ENCODE measurements around the gene SARM1.

The SARM1 gene

GRCh38 chr17:28326114-28326513 lies 45.4 kb upstream of the SARM1 start:
- no peak overlapping the region for H2BK5ac ChIP-seq (ENCODE audit: low read depth, low read length, poor library complexity, severe bottlenecking)

GRCh38 chr17:28327031-28327607 lies 44.4 kb upstream of the SARM1 start:
- Histone ChIP-seq H4K91ac (ENCODE audit: low read length) (no peak overlapping the region), H3K27me3 (ENCODE audit: control insufficient read depth in 1 of 2, insufficient read depth in 1 of 2, low read length in 2 of 2) (no peaks in the 10 kb centered on the region), H3K9me3 (ENCODE audit: control insufficient read depth, low read length) (no peaks in the 10 kb centered on the region), H3K4me1 (ENCODE audit: control insufficient read depth, insufficient read depth, low read depth, low read length) (peaks cover 7% of the 10 kb centered on the region), H3K4ac (ENCODE audit: low read depth in 1 of 2, low read length in 2 of 2) (no peak overlapping the region), H2BK5ac (ENCODE audit: low read depth, low read length, poor library complexity, severe bottlenecking) (no peak overlapping the region), H3K18ac (ENCODE audit: low read depth in 1 of 2, low read length in 2 of 2) (no peak overlapping the region), H3K4me3 (ENCODE audit: insufficient read depth in 1 of 2, low read depth in 1 of 2, low read length in 2 of 2) (no peak overlapping the region), H3K4me2 (ENCODE audit: low read length, poor library complexity, severe bottlenecking) (no peak overlapping the region), H4K8ac (ENCODE audit: low read length) (peak overlapping the region; percentile 36), H3K9ac (ENCODE audit: low read length) (no peak overlapping the region), H2BK120ac (ENCODE audit: low read depth, low read length) (no peak overlapping the region), H3K36me3 (ENCODE audit: control insufficient read depth in 1 of 2, insufficient read depth in 2 of 2, low read depth in 1 of 2, low read length in 2 of 2) (peaks cover 27 to 61% of the 10 kb centered on the region in 2 experiments), H3K79me1 (replicated peaks; ENCODE audit: low read length, poor library complexity, severe bottlenecking) (peaks cover 33% of the 10 kb centered on the region), H2AFZ (ENCODE audit: low read depth, low read length) (no peak overlapping the region), H2BK15ac (ENCODE audit: low read depth, poor library complexity, severe bottlenecking) (no peak overlapping the region), H3K14ac (ENCODE audit: low read length in 2 of 2) (no peak overlapping the region), H3K23ac (ENCODE audit: low read length in 2 of 2) (no peak overlapping the region), H2BK12ac (ENCODE audit: low read length in 2 of 2) (no peak overlapping the region), H3K27ac (ENCODE audit: low read length, poor library complexity, severe bottlenecking) (no peak overlapping the region), H2AK5ac (ENCODE audit: low read length, severe bottlenecking) (peak overlapping the region; percentile 78)
- WGBS, result 97% methylated on average over 6 of the region's 9 CpGs
- no peak for DNase-seq

More at GRCh38 chr17:28326114-28326513, 45.4 kb upstream of the SARM1 start:
- Histone ChIP-seq H4K91ac (ENCODE audit: low read length) (no peak overlapping the region), H3K23ac (ENCODE audit: low read length in 2 of 2) (no peak overlapping the region), H3K9me3 (ENCODE audit: control insufficient read depth, low read length) (no peaks in the 10 kb centered on the region), H3K9ac (ENCODE audit: low read length) (no peak overlapping the region), H2AFZ (ENCODE audit: low read depth, low read length) (no peak overlapping the region), H3K36me3 (ENCODE audit: control insufficient read depth in 1 of 2, insufficient read depth in 2 of 2, low read depth in 1 of 2, low read length in 2 of 2) (peaks cover 18 to 50% of the 10 kb centered on the region in 2 experiments), H2BK12ac (ENCODE audit: low read length in 2 of 2) (no peak overlapping the region), H4K8ac (ENCODE audit: low read length) (no peak overlapping the region), H3K79me1 (replicated peaks; ENCODE audit: low read length, poor library complexity, severe bottlenecking) (peaks cover 30% of the 10 kb centered on the region), H3K14ac (ENCODE audit: low read length in 2 of 2) (no peak overlapping the region), H3K4me3 (ENCODE audit: insufficient read depth in 1 of 2, low read depth in 1 of 2, low read length in 2 of 2) (no peak overlapping the region), H3K4ac (ENCODE audit: low read depth in 1 of 2, low read length in 2 of 2) (no peak overlapping the region), H3K27ac (ENCODE audit: low read length, poor library complexity, severe bottlenecking) (no peak overlapping the region), H3K27me3 (ENCODE audit: control insufficient read depth in 1 of 2, insufficient read depth in 1 of 2, low read length in 2 of 2) (no peaks in the 10 kb centered on the region), H3K4me2 (ENCODE audit: low read length, poor library complexity, severe bottlenecking) (no peak overlapping the region), H3K18ac (ENCODE audit: low read depth in 1 of 2, low read length in 2 of 2) (no peak overlapping the region), H2BK15ac (ENCODE audit: low read depth, poor library complexity, severe bottlenecking) (no peak overlapping the region), H2AK5ac (ENCODE audit: low read length, severe bottlenecking) (peak overlapping the region; percentile 36), H2BK120ac (ENCODE audit: low read depth, low read length) (no peak overlapping the region), H3K4me1 (ENCODE audit: control insufficient read depth, insufficient read depth, low read depth, low read length) (peaks cover 10% of the 10 kb centered on the region)
- DNase-seq, result no peak
- WGBS, result 99% methylated on average over 7 of the region's 7 CpGs

- Histone ChIP-seq H2BK5ac (ENCODE audit: low read depth, low read length, poor library complexity, severe bottlenecking) (no peak overlapping the region), H3K18ac (ENCODE audit: low read depth in 1 of 2, low read length in 2 of 2) (no peak overlapping the region), H3K23ac (ENCODE audit: low read length in 2 of 2) (no peak overlapping the region), H3K36me3 (ENCODE audit: control insufficient read depth in 1 of 2, insufficient read depth in 2 of 2, low read depth in 1 of 2, low read length in 2 of 2) (peaks cover 28 to 62% of the 10 kb centered on the region in 2 experiments), H2AK5ac (ENCODE audit: low read length, severe bottlenecking) (no peak overlapping the region), H4K91ac (ENCODE audit: low read length) (no peak overlapping the region), H3K4ac (ENCODE audit: low read depth in 1 of 2, low read length in 2 of 2) (no peak overlapping the region), H2BK120ac (ENCODE audit: low read depth, low read length) (no peak overlapping the region), H4K8ac (ENCODE audit: low read length) (no peak overlapping the region), H3K4me2 (ENCODE audit: low read length, poor library complexity, severe bottlenecking) (no peak overlapping the region), H3K79me1 (replicated peaks; ENCODE audit: low read length, poor library complexity, severe bottlenecking) (peaks cover 36% of the 10 kb centered on the region), H3K27ac (ENCODE audit: low read length, poor library complexity, severe bottlenecking) (peak overlapping the region; percentile 61), H2BK12ac (ENCODE audit: low read length in 2 of 2) (no peak overlapping the region), H2BK15ac (ENCODE audit: low read depth, poor library complexity, severe bottlenecking) (no peak overlapping the region), H3K4me3 (ENCODE audit: insufficient read depth in 1 of 2, low read depth in 1 of 2, low read length in 2 of 2) (no peak overlapping the region), H3K9ac (ENCODE audit: low read length) (peak overlapping the region; percentile 5), H3K27me3 (ENCODE audit: control insufficient read depth in 1 of 2, insufficient read depth in 1 of 2, low read length in 2 of 2) (no peaks in the 10 kb centered on the region), H3K4me1 (ENCODE audit: control insufficient read depth, insufficient read depth, low read depth, low read length) (peaks cover 7% of the 10 kb centered on the region), H2AFZ (ENCODE audit: low read depth, low read length) (no peak overlapping the region), H3K9me3 (ENCODE audit: control insufficient read depth, low read length) (no peaks in the 10 kb centered on the region), H3K14ac (ENCODE audit: low read length in 2 of 2) (no peak overlapping the region)
- WGBS, result 83% methylated on average over 2 of the region's 3 CpGs
- peak; percentile 26 for DNase-seq
These were observed 43.8 kb upstream of the SARM1 start for GRCh38 chr17:28327709-28328108.

GRCh38 chr17:28328325-28328724 lies 43.2 kb upstream of the SARM1 start:
- Histone ChIP-seq H3K9me3 (ENCODE audit: control insufficient read depth, low read length) (no peaks in the 10 kb centered on the region), H3K4ac (ENCODE audit: low read depth in 1 of 2, low read length in 2 of 2) (no peak overlapping the region), H3K4me1 (ENCODE audit: control insufficient read depth, insufficient read depth, low read depth, low read length) (peaks cover 9% of the 10 kb centered on the region), H3K9ac (ENCODE audit: low read length) (no peak overlapping the region), H2AK5ac (ENCODE audit: low read length, severe bottlenecking) (no peak overlapping the region), H3K4me2 (ENCODE audit: low read length, poor library complexity, severe bottlenecking) (no peak overlapping the region), H4K91ac (ENCODE audit: low read length) (no peak overlapping the region), H2BK12ac (ENCODE audit: low read length in 2 of 2) (no peak overlapping the region), H3K18ac (ENCODE audit: low read depth in 1 of 2, low read length in 2 of 2) (no peak overlapping the region), H2BK5ac (ENCODE audit: low read depth, low read length, poor library complexity, severe bottlenecking) (no peak overlapping the region), H3K27ac (ENCODE audit: low read length, poor library complexity, severe bottlenecking) (peak overlapping the region; percentile 61), H3K27me3 (ENCODE audit: control insufficient read depth in 1 of 2, insufficient read depth in 1 of 2, low read length in 2 of 2) (no peaks in the 10 kb centered on the region), H3K36me3 (ENCODE audit: control insufficient read depth in 1 of 2, insufficient read depth in 2 of 2, low read depth in 1 of 2, low read length in 2 of 2) (peaks cover 28 to 62% of the 10 kb centered on the region in 2 experiments), H2BK15ac (ENCODE audit: low read depth, poor library complexity, severe bottlenecking) (no peak overlapping the region), H3K79me1 (replicated peaks; ENCODE audit: low read length, poor library complexity, severe bottlenecking) (peaks cover 35% of the 10 kb centered on the region), H3K23ac (ENCODE audit: low read length in 2 of 2) (no peak overlapping the region), H4K8ac (ENCODE audit: low read length) (no peak overlapping the region), H3K4me3 (ENCODE audit: insufficient read depth in 1 of 2, low read depth in 1 of 2, low read length in 2 of 2) (no peak overlapping the region), H3K14ac (ENCODE audit: low read length in 2 of 2) (no peak overlapping the region), H2BK120ac (ENCODE audit: low read depth, low read length) (no peak overlapping the region), H2AFZ (ENCODE audit: low read depth, low read length) (no peak overlapping the region)
- 49% methylated on average over 3 of the region's 4 CpGs for WGBS
- DNase-seq, result peak; percentile 49
